GM12875 (cell line): ENCODE measurements around the gene OSTF1.

Experiments
- H3K4me3 ChIP-seq: one replicate; pipeline ENCODE4 v1.5.1; 2011; ENCODE audit warnings: low read depth, low read length, control low read depth
- TF ChIP-seq, protein P1 (sequence below): IDR thresholded peaks from 2 replicates; pipeline ENCODE4 v1.5.1; 2011; ENCODE audit warnings: low read depth, mild to moderate bottlenecking, control low read depth, inconsistent platforms, low read length, moderate library complexity, borderline replicate concordance; ENCODE audit not compliant: insufficient read depth

Gene OSTF1

DNA sequence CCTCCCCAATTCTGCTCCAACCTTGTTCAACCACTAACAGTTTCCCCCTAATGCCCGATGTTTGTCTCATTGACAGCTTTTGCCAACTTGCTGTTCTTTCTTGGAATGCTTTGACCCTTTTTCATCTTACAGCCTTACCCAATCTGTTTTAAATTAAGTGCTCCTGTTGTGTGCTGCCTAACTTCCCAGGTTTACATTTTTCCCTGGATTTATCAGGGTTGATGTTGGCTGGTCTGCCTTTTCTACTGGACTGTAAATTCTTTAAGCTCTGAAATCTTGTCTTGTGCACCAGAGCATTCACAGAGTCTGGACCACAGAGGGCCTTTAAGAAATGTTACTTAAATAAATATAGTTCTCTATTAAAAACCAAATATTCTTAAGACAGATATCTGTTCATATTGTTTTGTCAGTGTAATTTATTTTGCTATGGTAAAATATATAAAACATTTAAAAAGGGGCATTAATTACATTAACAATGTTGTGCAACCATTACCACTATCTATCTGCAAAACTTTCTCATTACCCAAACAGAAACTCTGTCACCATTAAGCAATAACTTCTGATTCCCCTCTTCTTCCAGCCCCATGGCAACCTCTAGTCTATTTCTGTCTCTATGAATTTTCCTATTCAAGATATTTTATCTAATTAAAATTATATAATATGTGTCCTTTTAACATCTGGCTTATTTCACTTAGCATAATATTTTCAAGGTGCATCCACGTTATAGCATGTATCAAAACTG, 73.0 kb downstream of the OSTF1 start:
- TF ChIP-seq, protein P1, sequence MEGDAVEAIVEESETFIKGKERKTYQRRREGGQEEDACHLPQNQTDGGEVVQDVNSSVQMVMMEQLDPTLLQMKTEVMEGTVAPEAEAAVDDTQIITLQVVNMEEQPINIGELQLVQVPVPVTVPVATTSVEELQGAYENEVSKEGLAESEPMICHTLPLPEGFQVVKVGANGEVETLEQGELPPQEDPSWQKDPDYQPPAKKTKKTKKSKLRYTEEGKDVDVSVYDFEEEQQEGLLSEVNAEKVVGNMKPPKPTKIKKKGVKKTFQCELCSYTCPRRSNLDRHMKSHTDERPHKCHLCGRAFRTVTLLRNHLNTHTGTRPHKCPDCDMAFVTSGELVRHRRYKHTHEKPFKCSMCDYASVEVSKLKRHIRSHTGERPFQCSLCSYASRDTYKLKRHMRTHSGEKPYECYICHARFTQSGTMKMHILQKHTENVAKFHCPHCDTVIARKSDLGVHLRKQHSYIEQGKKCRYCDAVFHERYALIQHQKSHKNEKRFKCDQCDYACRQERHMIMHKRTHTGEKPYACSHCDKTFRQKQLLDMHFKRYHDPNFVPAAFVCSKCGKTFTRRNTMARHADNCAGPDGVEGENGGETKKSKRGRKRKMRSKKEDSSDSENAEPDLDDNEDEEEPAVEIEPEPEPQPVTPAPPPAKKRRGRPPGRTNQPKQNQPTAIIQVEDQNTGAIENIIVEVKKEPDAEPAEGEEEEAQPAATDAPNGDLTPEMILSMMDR: no peak
- no peak overlapping the region for H3K4me3 ChIP-seq

- H3K4me3 ChIP-seq: no peak overlapping the region
- TF ChIP-seq, protein P1: no peak
These were observed 75.5 kb downstream of the OSTF1 start for GRCh38 chr9:75163764-75164163.

DNA sequence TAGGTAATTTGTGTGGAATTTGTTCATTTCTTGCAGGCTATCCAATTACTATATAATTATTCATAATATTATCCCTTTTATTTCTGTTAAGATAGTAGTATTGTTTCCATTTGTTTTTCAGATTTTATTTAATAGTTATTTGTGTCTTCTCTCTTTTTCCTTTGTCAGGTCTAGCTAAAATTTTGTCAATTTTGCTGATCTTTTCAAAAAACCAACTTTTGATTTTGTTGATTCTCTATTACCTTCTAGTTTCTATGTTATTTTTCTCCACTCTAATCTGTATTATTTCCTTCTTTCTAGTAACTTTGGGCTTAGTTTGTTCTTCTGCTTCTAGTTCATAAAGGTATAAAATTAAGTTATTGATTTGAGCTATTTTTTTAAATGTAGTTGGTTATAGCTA, 76.3 kb downstream of the OSTF1 start:
- TF ChIP-seq, protein P1: no peak
- no peak overlapping the region for H3K4me3 ChIP-seq

GRCh38 chr9:75167281-75167680, 79.0 kb downstream of the OSTF1 start:
- H3K4me3 ChIP-seq: no peak overlapping the region

DNA sequence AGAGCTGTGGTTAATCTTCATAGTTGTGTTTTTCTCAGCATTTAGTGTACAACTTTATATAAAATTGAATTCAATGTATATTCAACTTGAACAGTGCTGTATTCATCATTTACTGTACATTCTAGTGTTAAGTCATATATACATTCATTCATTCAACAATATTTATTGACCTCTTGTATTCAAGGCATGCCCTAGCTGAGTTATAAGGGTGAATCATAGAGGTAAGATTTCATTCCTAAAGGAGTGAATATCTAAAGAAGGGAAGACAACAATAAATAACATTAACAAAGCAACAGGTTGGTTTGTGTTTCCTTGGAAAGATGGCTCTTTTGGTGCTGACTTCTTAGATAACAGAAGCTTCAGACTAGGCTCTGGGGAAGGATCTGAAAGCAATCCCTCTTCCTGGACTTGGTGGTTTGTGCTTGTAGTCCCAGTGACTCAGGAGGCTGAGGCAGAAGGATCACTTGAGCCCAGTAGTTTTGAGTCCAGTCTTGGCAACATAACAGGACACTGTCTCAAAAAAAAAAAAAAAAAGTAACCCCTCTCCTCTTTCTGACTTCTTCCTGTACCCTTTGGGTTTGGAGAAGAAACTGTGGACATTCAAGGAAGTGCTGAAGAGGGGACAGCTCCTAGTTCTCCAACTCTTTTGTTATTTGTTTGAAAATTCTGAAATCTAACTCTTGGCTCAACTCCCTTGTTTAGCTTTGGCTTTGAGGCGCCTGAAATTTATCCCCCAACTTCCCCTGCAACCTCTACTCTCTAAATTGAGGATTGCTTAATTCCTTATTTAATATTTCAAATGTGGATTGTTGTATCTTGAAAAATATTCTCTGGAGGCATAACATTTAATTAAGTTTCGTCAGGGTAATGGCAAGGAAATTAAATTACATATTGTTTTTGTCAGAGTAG, 80.2 kb downstream of the OSTF1 start:
- TF ChIP-seq, protein P1: no peak

More at GRCh38 chr9:75167281-75167680, 79.0 kb downstream of the OSTF1 start:
- TF ChIP-seq, protein P1: no peak

DNA sequence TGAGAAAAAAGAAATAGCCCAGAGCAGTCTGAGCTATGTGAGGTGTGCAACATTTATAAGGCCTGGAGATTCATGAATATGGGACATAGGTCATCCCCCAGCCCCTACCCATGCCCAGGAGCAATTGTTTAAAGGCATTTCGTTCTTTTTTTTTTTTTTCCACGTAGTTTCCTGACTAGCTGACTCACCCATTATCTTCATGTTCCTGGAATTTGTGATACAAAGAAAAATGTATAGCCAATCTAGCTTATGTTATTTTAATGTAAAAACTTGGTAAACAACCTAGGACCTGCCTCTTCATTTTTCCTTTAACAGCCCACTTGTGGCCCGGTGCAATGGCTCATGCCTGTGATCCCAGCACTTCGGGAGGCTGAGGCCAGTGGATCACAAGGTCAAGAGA, 81.3 kb downstream of the OSTF1 start:
- H3K4me3 ChIP-seq: no peak overlapping the region
- TF ChIP-seq, protein P1: no peak

More for the DNA sequence above, 80.2 kb downstream of the OSTF1 start:
- H3K4me3 ChIP-seq: no peak overlapping the region
